Uterus (tissue), 4 donors: ENCODE data around the gene BRK1. TPM values are rescaled to one million over a fixed set of nuclear protein-coding genes. Genes with fewer than 3 reads are reported as not detected.

Experiments used
- DNase-seq, 2 donors: peaks; one replicate each; pipeline ENCODE4 v3.0.0-alpha.2; 2019 to 2020
- H3K27ac ChIP-seq, 2 donors: fragments of 200-600 bp; sonication (generic); 1 replicate in 1 of 2; 2 replicates in 1 of 2; pipeline ENCODE4 v1.5.1; 2016 to 2018
- H3K27me3 ChIP-seq, 2 donors: fragments of 200-600 bp; sonication (generic); one replicate each; pipeline ENCODE4 v1.5.1; 2018 to 2019; ENCODE audit warnings: control low read depth in 1 of 2
- H3K36me3 ChIP-seq, 2 donors: fragments of 200-600 bp; sonication (generic); one replicate each; pipeline ENCODE4 v1.5.1; 2019; ENCODE audit warnings: control low read depth in 1 of 2
- H3K4me1 ChIP-seq, 2 donors: fragments of 200-600 bp; sonication (generic); one replicate each; pipeline ENCODE4 v1.5.1; 2018 to 2019; ENCODE audit warnings: control low read depth in 1 of 2
- H3K4me3 ChIP-seq, 2 donors: fragments of 200-600 bp; sonication (generic); 1 replicate in 1 of 2; 2 replicates in 1 of 2; pipeline ENCODE4 v1.5.1; 2018 to 2019; ENCODE audit warnings: mild to moderate bottlenecking in 1 of 2
- H3K9me3 ChIP-seq, 2 donors: fragments of 200-600 bp; sonication (generic); one replicate each; pipeline ENCODE4 v1.5.1; 2019; ENCODE audit warnings: control low read depth in 1 of 2
- CTCF ChIP-seq, 4 experiments: fragments of 200-600 bp in 2 of 4; fragments of 450-650 bp in 2 of 4; sonication (generic) in 2 of 4; IDR thresholded peaks; one replicate each; pipeline ENCODE4 v1.5.1; 2016 to 2019; ENCODE audit warnings: antibody characterized with exemption in 4 of 4, mild to moderate bottlenecking in 2 of 4, moderate library complexity in 1 of 4
- POLR2A ChIP-seq, 2 donors: fragments of 450-650 bp; IDR thresholded peaks; one replicate each; pipeline ENCODE4 v1.6.1; 2016; ENCODE audit warnings: antibody characterized with exemption in 2 of 2, mild to moderate bottlenecking in 1 of 2, moderate library complexity in 1 of 2
- intact Hi-C: fragments of 100-400 bp; cut with DNase I; formaldehyde crosslinking; loops from one replicate; pipeline ENCODE4 v1.15.1; 2023; ENCODE audit warnings: low total_unique reads
- total RNA-seq, 4 donors: library from RNA; depleted of rRNA in 3 of 4; stranded (reverse); fragments of >200 nt in 3 of 4; gene quantifications; one replicate each; pipeline versions ENCODE4 v1.1.0 to v1.2.4, GENCODE V29; 2014 to 2023
- donor health status: DM: yes; HTN: yes; CAD: no.

Gene BRK1
- total RNA-seq, 4 donors from 2014 or later: 89.1 to 145 (median 117) TPM

GRCh38 chr3:10140996-10141546 is 25.6 kb downstream of the BRK1 start:
- Histone ChIP-seq H3K9me3 (no peaks in the 10 kb centered on the region), H3K4me3 (peak overlapping the region; percentile 57 to 83), H3K4me1 (no peaks in the 10 kb centered on the region), H3K27me3 (no peaks in the 10 kb centered on the region), H3K27ac (peak overlapping the region; percentile 90 to 97), H3K36me3 (no peaks in the 10 kb centered on the region)
- TF ChIP-seq CTCF (IDR thresholded peaks at IDR 0.05) (no peak), POLR2A (IDR thresholded peaks at IDR 0.05) (no peak)
- DNase-seq: no peak
- intact Hi-C loops: no loop called here

- Histone ChIP-seq H3K27me3 (no peaks in the 10 kb centered on the region), H3K4me3 (peak overlapping the region; percentile 57 to 83), H3K4me1 (no peaks in the 10 kb centered on the region), H3K36me3 (no peaks in the 10 kb centered on the region), H3K9me3 (no peaks in the 10 kb centered on the region), H3K27ac (peak overlapping the region in 1 of 2 donors; percentile 97)
- intact Hi-C loops: no loop called here
- DNase-seq: peak; percentile 25 to 34
- no peak for TF ChIP-seq CTCF (IDR thresholded peaks at IDR 0.05)
- TF ChIP-seq POLR2A (IDR thresholded peaks at IDR 0.05): no peak
Observed at GRCh38 chr3:10142707-10143560, 27.5 kb downstream of the BRK1 start.

- DNase-seq: no peak
- H3K4me3 ChIP-seq: no peak overlapping the region
- intact Hi-C loops: no loop called here
- no peak overlapping the region for H3K27ac ChIP-seq
- H3K9me3 ChIP-seq: no peaks in the 10 kb centered on the region
- no peaks in the 10 kb centered on the region for H3K36me3 ChIP-seq
- TF ChIP-seq CTCF (IDR thresholded peaks at IDR 0.05) (no peak), POLR2A (IDR thresholded peaks at IDR 0.05) (no peak)
- no peaks in the 10 kb centered on the region for H3K4me1 ChIP-seq
- H3K27me3 ChIP-seq: no peaks in the 10 kb centered on the region
Observed at GRCh38 chr3:10145685-10146084, 30.2 kb downstream of the BRK1 start.

GRCh38 chr3:10149226-10149625 is 33.8 kb downstream of the BRK1 start:
- no peak for DNase-seq
- no peaks in the 10 kb centered on the region for H3K36me3 ChIP-seq
- H3K9me3 ChIP-seq: no peaks in the 10 kb centered on the region
- TF ChIP-seq CTCF (IDR thresholded peaks at IDR 0.05): no peak
- TF ChIP-seq POLR2A (IDR thresholded peaks at IDR 0.05): no peak
- intact Hi-C loops: no loop called here
- no peaks in the 10 kb centered on the region for H3K4me1 ChIP-seq
- H3K4me3 ChIP-seq: no peak overlapping the region
- H3K27ac ChIP-seq: no peak overlapping the region
- no peaks in the 10 kb centered on the region for H3K27me3 ChIP-seq

GRCh38 chr3:10150987-10151386 is 35.5 kb downstream of the BRK1 start:
- Histone ChIP-seq H3K27me3 (no peaks in the 10 kb centered on the region), H3K27ac (no peak overlapping the region), H3K4me3 (no peak overlapping the region), H3K9me3 (no peaks in the 10 kb centered on the region), H3K4me1 (no peaks in the 10 kb centered on the region), H3K36me3 (no peaks in the 10 kb centered on the region)
- intact Hi-C loops: no loop called here
- no peak for TF ChIP-seq CTCF (IDR thresholded peaks at IDR 0.05)
- DNase-seq: no peak
